Esophagus squamous epithelium (tissue), 4 donors: ENCODE results near the gene SLC13A2.

Experiments used
- POLR2A ChIP-seq, 4 donors: fragments of 450-650 bp; IDR thresholded peaks; one replicate each; pipeline ENCODE4 v1.6.1; 2017; ENCODE audit warnings: antibody characterized with exemption in 4 of 4, mild to moderate bottlenecking in 4 of 4, moderate library complexity in 3 of 4
- TF ChIP-seq, protein P1 (sequence below), 6 experiments: fragments of 450-650 bp in 4 of 6; fragments of 200-600 bp in 2 of 6; sonication (generic) in 2 of 6; IDR thresholded peaks; one replicate each; pipeline ENCODE4 v1.5.1; 2016 to 2019; ENCODE audit warnings: antibody characterized with exemption in 6 of 6, mild to moderate bottlenecking in 4 of 6, moderate library complexity in 4 of 6

DNA sequence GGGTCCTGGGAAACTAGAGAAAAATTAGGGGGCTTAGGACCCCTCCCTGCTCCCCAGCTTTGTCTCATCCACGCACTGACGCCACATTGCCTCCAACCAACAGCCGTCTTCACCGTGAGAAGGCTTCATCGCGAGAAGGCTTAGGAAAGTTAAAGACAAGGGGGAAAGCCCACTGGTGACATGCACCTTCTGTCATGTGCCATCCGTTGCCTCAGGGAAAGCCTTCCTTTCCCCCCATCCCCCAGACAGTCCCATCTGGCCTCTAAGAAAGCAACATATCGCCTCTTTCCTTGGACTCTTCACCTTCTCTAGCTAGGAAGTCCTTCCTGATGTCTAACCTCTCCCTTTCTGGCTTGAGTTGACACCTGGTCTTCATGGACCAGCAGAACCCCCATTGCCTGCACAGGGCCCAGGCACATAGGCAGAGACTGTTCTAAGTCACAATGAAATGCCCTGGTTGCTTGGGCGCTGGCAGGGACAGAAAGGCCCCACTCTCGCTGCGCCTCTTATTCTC, 34.8 kb downstream of the SLC13A2 start:
- TF ChIP-seq, protein P1, sequence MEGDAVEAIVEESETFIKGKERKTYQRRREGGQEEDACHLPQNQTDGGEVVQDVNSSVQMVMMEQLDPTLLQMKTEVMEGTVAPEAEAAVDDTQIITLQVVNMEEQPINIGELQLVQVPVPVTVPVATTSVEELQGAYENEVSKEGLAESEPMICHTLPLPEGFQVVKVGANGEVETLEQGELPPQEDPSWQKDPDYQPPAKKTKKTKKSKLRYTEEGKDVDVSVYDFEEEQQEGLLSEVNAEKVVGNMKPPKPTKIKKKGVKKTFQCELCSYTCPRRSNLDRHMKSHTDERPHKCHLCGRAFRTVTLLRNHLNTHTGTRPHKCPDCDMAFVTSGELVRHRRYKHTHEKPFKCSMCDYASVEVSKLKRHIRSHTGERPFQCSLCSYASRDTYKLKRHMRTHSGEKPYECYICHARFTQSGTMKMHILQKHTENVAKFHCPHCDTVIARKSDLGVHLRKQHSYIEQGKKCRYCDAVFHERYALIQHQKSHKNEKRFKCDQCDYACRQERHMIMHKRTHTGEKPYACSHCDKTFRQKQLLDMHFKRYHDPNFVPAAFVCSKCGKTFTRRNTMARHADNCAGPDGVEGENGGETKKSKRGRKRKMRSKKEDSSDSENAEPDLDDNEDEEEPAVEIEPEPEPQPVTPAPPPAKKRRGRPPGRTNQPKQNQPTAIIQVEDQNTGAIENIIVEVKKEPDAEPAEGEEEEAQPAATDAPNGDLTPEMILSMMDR (IDR thresholded peaks at IDR 0.05), result no peak
- no peak for TF ChIP-seq POLR2A (IDR thresholded peaks at IDR 0.05)
